SK-N-MC (cell line): ENCODE results near the gene HCN3.

Source experiments
- EZH2 ChIP-seq: fragments of 200-600 bp; sonication (generic); IDR thresholded peaks from one replicate; pipeline ENCODE4 v1.6.1; 2017; ENCODE audit warnings: antibody characterized with exemption
- POLR2AphosphoS5 ChIP-seq: IDR thresholded peaks from 2 replicates; pipeline ENCODE4 v1.6.1; 2012; ENCODE audit warnings: mild to moderate bottlenecking, low read depth, low read length, borderline replicate concordance

DNA sequence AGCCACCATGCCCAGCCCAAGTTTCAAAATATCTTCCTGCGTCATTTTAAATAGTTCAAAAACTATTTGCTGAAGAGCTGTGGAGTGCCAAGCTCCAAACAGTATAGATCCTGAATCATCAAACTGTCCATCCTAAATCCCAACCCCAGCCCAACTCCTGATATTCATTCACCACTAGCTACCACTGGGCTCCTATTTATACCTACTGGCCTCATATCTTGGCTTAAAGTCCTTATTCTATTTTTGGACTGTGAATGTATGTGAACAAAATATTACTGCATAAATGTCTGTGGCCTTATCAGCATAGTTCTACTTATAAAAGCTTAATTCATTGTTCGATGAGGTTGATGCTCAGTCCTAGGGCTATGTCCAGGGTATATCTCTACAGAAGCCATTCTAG, 9.9 kb upstream of the HCN3 start:
- no peak for TF ChIP-seq EZH2
- TF ChIP-seq POLR2AphosphoS5: no peak
